ENCODE measurements around the gene KIF26A.
A peak's percentile ranks its signal among the peaks of the same experiment; 100 is the strongest.

KIF26A gene

DNA sequence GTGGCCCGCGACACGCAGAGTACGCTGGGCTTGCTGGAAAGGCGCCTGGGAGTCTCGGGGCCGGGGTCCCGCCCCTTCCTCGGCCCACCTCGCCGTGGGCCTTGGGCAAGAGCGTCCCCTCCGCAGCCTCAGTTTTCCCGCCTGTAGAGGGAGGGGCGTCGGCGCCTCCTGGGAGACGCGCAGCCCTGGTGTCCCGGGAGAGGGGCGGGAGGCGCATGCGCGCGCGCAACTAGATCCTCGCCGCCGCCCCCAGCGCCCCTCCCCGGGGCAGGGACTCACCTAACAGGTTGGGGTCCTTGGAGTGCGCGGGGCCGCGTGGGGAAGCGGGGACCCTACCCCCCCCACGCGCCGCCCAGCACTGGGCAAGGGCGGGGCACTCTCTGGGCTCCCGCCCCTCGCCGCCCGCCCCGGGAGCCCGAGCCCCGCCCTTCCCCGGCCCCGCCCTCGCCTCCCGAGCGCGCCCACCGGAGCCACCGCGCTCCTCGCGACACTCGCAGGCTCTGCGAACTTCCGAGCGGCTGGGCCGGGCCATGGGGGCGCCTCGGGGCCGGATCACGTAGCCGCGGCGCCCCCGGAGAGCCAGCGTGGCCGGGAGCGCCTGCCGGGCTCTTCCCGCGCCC, at the start of gene KIF26A:
KIF26A (plus strand) TSS at position 490 of the 620 bp plus-strand sequence. CDS start 136 bp downstream, outside the sequence.
- DNase-seq = peak; percentile 74

DNA sequence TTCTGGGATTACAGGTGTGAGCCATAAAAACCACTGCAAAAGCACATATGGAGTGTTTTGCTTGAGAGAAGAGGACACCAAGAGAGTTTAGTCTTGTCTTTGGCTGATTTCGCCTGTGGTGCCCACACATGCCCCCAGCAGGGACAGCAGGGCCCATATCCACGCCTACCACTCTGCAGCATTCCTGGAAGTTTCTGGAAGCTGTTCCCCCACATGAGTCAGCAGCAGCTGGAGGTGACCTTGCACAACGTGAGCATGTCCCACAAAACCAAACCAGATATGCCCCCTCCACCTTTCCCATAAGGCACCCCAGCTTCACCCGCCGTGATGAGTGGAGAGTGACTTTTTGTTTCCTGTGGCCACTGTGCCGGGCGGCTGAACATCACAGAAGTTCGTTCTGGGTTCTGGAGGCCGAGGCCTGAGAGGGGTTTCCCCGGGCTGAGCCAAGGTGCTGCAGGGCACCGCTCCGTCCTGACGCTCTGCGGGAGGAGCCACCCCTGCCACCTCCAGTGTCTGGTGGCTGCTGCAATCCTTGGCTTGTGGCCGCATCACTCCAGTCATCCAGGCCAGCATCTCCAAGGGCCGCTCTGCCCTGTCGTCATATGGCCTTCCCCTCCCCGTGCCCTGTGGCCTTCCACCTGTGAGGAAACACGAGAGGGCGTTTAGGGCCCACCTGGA, 48.2 kb upstream of the KIF26A start:
- no peak for DNase-seq

DNA sequence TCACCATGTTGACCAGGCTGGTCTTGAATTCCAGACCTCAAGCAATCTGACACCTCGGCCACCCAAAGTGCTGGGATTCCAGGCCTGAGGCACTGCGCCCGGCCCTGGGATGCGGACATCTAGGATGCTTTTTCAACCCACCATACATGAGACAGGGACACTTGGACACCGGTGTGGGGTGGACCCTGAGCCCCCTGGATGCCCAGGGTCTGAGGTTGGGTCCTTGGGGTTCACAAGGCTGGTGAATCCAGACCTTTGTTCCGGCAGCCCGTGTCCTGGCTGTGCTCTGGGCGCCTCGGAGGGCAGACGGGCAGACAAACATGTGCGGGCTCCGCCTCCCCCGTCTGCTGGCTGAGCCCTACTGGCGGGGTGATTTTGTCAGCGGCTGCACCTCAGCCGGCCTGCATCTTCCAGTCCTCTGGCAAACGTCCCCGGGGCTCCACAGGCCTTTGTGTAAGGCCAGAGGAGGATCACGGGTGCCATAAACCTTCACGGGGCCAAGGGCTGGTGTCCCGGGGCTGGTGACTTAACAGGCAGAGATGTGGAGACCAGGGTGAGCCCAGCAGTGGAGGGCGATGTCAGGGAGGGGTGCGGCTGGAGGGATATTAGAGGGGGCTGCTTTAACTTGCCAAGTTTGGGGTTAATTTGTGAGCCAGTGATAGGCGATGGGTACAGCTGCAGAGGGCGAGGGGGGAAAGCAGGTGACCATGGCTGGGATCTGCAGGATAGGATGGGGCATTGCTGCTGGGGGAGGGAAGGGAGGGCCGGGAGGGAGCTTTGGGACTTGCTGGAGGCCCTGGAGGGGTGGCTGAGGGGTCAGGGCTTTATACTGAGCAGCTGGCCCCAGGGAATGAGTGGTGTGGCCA, 47.1 kb upstream of the KIF26A start:
- no peak for DNase-seq

DNA sequence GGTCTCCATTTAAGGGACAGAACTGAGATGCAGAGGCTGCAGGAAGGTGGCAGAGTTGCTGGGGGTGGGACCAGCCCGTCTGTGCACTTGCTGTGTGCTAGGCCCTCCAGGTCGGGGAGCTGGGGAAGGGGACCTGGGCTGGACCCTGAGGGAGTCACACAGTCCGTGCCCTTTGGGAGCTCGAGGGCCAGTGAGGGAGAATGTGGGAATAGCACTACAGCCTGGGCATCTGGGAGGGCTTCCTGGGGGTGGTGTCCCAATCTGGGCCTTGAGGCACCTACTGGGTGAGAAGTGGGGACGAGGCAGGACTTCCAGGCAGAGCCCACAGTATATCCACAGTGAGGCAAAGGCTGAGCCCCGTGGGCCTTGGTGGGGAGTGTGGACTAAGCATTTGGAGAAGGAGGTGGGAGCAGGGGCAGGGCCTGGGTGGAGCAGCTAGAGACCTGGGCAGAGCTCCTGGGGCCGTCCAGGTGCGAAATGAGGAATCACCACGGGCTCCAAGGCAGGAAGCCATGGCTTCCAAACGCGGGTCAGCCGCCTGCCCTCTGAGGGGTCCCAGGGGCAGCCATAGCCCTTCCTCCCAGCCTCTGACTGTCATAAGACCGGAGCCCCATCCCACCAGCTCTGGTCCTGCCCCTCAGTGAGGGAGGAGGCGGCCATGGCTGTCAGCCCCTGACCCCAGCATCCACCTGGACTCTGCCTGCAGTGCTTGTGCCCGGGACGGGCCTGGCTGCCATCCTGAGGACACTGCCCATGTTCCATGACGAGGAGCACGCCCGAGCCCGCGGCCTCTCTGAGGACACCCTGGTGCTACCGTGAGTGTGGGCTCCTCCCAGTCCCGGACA, 46.2 kb upstream of the KIF26A start:
- peak; percentile 41 for DNase-seq

DNA sequence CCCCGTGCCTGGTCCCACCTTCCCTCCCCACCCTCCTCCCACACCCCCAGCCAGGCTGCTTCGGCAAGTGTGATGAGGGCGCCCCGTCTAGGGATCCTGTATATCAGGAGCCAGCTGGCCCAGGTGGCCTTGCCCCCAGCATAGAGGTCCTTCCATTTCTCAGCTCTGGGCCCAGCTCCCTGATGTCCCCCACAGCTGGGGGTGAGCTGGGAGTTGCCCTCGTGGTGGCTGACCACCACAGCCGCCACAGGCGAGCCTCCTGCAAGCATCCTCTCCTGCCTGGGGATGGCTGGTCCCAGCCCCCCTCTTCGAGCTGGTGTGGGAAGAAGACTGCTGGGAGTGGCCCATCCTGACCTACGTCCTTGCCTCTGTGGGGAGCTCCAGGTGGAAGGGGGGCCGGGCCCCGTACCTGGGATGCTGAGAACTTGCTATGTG, 45.4 kb upstream of the KIF26A start:
- DNase-seq = no peak

DNA sequence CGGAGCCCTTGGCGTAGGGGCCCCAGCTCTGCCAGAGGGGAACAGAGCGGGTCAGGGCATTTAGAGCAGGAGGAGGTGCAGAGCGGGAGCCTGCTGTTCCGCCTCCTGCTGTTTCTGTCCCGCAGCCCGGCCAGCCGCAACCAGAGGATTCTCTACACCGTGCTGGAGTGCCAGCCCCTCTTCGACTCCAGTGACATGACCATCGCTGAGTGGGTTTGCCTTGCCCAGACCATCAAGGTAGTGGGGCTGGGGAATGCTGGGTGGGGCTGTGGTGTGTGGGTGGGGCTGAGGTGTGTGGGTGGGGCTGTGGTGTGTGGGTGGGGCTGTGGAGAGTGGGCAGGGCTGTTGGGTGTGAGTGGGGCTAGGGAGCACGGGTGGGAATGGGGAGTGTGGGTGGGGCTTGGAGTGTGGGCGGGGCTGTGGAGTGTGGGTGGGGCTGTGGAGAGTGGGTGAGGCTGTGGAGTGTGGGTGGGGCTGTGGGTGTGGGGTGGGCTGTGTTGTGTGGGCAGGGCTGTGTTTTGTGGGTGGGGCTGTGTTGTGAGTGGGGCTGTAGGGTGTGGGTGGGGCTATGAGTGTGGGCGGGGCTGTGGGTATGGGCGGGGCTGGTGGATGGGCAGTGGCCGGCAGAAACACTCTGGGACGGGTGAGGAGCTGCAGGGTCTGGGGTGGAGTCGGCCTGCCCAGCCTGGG, 44.9 kb upstream of the KIF26A start:
- DNase-seq = no peak

DNA sequence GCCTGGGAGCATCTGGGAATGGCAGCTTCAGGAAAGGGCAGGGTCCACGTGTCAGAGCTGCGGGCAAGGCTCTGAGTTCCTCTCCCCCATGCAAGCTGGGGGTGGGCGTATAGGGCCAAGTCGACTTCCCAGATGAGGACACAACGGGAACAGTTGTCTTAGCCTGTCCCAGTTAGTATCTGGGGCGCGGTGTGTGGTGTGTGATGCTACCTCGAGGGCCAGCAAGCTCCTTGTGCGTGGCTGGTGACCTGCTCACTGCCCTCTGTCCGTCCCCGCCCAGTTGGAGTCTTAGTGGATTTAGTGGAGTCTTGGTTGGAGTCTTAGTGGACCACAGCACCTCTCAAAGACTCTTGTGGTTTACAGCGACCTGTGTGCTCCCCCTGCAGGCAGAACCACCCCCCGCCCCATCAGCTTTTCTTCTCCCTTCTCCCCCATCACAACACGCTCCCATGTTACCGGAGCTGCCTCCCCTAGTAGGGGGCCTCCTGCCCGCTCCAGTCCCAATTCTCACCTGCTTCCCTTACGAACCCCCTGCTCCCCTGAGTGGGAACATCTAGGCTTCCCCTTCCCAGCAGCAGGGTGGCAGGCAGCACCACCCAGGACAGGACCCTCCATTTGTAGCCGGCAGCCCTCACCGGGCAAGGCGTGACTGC, 44.2 kb upstream of the KIF26A start:
- no peak for DNase-seq

DNA sequence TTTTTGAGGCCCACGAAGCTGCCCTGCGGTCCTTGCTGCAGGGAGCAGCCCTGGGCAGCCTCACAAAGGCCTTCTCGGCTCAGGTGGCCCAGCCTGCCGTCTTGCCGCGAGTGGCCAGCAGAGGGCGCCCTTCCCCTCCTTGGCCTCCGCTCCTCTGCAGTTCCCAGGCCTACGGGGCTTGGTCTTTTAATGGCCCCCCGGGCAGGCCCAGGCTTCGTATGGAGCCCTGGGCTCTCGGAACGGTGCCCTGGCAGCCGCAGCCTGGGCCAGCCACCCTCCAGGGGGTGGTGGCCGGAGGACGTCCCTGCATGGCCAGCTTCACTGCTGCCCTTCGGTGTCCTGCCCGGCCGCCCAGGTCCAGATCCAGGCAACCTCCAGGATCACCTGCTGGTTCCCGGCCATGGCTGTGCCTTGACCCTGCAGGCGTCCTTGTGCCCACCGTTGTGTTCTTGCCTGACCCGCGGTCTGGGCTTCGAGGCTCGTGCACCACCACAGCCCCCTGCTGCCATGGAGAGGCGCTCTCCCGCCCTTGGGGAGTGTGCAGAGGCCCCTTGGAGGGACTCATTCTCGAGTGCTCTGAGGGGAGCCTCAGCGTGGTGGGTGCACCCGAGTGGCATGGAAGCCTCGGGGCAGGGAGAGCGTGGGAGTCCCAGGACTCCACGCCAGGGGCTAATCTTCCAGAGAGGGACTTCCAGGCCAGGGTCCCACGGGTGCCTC, 43.5 kb upstream of the KIF26A start:
- peak; percentile 78 for DNase-seq

DNA sequence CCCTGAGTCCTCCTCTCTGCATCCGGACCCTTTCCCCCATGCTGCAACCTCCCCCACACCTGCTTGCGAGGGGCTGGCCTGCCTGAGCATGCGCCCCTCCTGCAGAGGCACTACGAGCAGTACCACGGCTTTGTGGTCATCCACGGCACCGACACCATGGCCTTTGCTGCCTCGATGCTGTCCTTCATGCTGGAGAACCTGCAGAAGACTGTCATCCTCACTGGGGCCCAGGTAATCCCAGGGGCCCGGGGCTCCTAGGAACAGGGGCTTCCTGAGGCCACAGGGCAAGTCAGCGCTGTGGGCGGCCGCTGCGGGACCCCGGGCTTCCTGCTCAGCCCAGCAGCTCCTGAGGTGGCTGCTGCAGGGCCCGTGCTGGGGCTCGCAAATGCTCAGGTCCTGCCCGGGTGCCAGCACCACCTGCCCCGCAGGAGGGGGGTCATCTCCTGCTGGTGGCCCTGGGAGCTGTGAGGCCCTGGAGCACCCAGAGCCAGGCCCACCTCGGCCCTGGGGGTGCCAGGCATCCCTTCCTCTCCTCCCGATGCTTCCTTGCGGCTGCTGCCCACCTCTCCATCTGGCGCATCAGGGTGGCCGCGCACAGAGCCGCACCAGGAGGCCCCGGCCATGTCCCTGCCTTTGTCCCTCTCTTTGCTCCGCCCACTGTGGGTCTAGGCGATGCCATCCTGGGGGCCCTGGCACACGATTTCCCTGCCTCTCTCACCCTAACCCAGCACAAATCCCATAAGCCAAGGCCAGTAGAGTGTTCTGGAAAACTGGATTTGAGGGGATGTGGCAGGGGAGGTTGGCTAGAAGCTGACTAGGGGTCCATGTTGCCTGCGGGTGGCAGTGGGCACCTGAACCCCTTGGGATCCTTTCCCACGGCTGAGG, 42.7 kb upstream of the KIF26A start:
- DNase-seq = no peak

DNA sequence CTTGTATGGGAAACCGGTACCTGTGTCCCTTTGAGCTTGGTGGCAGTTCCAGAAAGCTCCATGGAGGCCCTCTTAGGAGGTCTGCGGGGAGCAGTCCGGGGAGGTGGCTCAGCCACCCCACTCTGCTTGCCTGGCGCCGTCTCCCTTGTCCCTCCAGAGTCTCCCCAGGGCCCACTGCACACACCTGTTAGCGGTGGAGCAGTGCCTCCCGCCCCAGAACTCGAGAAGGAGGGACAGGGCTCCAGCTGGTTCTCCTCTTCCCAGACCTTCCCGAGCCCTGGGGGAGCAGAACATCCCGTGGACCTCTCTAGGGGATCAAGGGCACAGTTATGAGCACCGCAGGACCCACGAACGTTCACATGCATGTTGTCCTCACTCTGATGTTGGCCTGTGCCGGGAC, 42.1 kb upstream of the KIF26A start:
- no peak for DNase-seq

DNA sequence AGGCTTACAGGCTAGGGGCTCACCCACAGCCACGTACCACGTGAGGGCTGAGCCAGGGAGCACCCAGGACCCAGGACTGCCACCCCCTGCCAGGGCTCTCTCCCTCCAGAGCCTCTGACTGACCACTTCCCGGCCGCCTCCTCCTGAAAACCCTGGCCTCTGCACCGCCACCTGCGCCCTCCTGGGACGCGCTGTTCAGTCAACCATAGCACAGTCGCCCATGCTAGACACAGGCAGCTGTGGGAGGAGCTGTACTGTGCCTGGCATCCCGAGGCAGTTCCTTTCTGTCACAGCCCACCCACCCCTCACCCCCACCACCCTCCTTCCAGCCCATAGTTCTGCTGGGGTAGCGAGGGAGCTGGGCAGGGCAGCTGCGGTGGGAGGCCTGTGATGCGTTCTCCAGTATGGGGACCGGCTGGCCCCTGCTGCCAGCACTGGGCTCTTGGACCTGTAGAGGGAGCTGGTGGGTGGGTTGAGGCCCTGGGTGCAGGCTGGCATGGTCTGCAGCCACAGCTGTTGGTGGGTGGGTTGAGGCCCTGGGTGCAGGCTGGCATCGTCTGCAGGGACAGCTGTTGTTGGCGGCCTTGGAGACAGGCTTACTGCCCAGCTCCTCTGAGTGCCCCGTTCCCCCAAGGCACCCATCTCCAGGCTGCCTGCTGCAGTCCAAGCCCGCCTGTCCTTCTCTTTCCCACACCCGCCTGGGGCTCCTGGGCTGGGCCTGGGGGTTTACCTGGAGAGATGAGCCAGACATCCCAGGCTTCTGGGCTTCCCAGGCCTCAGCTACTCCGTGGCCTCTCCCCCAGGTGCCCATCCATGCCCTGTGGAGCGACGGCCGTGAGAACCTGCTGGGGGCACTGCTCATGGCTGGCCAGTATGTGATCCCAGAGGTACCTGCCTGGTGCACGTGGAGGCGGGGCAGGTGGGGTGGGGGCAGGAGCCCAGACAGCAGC, 41.4 kb upstream of the KIF26A start:
- no peak for DNase-seq

DNA sequence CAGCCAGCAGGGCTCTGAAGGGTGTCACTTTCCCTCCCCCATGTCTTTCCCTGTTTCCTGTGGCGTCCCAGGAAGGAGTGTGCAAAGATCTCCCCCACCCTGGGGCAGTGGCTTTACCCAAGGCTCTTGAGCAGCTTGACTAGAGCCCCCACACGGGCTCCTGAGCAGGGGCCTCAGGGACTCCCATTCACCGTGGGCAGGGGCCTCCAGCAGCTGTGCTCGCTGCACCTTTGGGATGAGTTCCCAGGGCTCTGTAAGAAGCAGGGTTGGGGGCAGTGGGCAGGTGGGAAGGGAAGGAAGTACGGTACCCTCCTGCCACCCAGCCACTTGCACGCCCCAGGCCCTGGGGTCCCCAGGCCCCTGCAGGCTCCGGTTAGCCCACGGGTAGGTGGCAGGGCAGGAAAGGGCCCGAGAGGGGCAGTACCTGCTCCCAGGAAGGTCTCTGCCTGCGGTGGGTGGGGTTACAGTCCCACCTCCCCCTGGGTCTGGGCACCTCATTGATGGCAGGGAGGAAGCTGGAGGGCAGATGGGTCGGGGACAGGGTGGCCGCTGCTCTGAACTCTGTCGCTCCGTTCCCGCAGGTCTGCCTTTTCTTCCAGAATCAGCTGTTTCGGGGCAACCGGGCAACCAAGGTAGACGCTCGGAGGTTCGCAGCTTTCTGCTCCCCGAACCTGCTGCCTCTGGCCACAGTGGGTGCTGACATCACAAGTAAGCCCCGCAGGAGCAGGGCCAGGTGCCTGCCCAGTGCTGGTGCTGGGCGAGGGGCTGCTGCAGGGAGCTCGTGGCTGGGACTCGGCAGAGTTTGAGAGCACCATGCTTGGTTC, 39.9 kb upstream of the KIF26A start:
- DNase-seq = no peak

DNA sequence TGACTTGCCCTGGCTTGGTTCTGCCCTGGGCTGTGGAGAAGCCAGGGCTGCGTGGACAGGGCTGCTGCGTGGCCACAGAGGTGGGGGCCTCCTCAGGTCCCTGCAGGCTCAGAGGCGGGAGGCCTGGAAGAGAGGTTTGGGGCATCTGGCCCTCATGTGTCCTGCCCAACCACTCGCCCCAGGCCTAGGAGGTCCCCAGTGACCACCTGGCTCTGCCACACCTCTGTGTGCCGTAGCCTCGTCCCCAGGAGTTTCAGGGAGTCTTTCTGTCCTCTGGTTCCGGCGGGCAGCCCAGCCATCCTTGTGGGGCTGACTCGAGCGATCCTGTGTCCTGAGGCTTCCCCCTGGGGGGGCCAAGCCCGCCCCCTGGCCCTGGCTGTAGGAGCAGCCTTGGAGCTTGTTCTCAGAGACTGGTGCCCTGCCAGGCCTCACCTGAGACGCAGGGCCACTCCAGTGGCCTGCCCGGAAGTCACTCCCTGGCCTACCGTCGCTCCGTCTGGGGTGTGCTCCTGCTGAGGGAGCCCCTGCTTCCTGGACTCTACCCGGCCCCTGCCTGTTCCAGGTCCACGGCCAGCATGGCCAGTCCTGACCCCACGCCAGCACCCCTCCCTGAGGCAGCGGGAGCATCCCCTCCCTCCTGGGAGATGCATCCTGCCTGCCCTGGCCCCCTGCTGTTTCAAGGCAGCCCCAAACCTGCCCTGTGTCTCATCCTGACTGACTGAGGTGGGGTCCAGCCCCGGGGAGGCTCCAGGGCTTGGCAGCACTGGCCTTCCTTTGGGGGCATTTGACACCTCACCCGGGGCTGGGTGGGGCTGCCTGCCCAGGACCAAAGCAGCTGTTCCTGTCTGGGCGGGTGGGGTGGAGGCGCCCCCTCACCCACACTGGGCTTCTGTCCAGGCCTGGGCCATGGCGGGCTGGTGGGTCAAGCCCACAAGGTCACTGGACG, 39.0 kb upstream of the KIF26A start:
- DNase-seq = no peak

DNA sequence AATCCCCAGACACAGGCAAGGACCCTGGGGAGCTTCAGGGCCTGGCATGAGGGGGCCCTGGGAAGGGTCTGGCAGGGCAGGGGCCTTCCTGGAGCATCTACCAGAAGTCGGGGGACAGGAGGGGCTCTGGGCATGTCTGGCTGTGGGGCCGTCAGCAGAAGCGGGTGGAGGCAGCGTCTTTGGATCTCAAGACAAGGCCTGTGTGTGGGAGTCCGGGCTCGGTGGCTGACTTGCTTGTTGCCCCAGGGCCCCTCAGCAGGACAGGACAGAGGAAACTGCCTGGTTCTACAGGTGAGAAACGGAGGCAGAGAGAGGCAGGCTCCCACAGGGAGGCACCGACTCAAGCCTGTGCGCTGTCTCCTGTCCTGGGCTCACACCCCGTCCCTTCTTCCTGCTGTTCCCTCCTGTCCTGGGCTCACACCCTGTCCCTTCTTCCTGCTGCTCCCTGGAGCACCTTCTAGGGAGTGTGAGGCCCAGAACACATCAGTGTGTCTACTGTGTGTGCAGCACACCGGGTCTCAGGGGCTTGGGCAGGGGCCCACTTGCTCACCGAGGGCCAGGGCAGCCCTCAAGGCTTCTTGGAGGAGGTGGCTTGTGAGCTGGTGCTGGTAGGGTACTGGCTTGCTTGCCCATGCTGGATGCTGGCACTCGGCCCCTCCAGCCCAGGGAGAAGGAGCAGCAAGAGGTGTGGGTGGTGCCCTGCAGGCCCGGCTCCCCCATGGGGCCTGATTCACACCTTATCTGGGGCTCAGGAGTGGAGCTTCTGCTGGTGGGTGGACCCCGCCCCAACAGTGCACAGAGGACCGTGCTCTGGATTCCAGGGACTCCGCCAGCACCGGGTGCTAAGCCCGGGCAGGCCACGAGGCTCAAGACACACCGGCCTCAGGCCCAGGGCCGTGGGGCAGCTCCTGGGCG, 38.0 kb upstream of the KIF26A start:
- no peak for DNase-seq

DNA sequence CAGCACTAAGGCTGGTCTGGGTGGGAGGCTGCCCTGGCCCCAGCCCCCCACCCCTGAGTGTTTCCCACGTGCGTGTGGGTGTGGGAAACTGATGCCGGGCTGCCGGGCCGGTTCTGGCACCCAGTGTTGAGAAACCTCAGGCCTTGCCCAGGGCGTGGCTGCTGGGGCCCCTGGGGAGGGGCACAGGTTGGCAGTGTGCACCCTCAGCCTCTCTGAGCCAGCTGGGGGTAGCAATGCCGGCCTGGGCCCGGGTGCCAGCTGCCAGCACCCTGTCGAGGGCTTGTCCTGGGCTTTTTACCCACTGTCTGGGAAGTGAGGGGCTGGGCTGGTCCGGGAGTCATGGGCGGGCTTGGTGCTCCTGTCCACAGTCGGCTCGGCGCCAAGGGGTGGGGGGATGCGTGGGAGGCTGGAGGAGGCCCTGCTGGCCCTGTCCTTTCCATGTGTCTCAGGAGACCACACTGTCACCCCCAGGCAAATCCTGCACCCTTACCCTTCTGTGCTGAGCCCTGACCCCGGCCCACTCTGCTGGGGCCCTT, 37.2 kb upstream of the KIF26A start:
- DNase-seq = no peak
